IMR-90 (cell line): Measurements from ENCODE around the gene COL8A1.

Source experiments
- CTCF ChIP-seq: conservative IDR thresholded peaks from 2 replicates; pipeline ENCODE4 v1.5.1; 2012; ENCODE audit warnings: mild to moderate bottlenecking, low read depth, low read length, improper control_type of control experiment
- FOS ChIP-seq: fragments of 150-350 bp; IDR thresholded peaks from 2 replicates; pipeline ENCODE4 v1.6.1; 2016; ENCODE audit warnings: low read depth, low read length
- MXI1 ChIP-seq: IDR thresholded peaks from 2 replicates; pipeline ENCODE4 v1.6.1; 2012; ENCODE audit warnings: low read depth, mild to moderate bottlenecking, low read length, moderate library complexity, borderline replicate concordance
- POLR2A ChIP-seq: IDR thresholded peaks from 2 replicates; pipeline ENCODE4 v1.6.1; 2012; ENCODE audit warnings: mild to moderate bottlenecking, low read depth, low read length
- USF2 ChIP-seq: fragments of 150-350 bp; IDR thresholded peaks from 2 replicates; pipeline ENCODE4 v1.6.1; 2017; ENCODE audit warnings: mild to moderate bottlenecking, antibody characterized with exemption, low read length, low read depth

- TF ChIP-seq CTCF (no peak), POLR2A (no peak), FOS (no peak), MXI1 (no peak), USF2 (no peak)
These were observed 83.2 kb downstream of the COL8A1 start for GRCh38 chr3:99721633-99722007.
